GM12864 (cell line): ENCODE data around the gene GRK1.

Experiments used
- DNase-seq: peaks from one replicate; pipeline ENCODE4 v3.0.0-alpha.2; 2011; ENCODE audit warnings: low read depth
- H3K4me3 ChIP-seq: 2 replicates; pipeline ENCODE4 v1.5.1; 2011; ENCODE audit warnings: mild to moderate bottlenecking, low read depth, low read length, control low read depth
- TF ChIP-seq, protein P1 (sequence below): IDR thresholded peaks from 2 replicates; pipeline ENCODE4 v1.5.1; 2011; ENCODE audit warnings: low read depth, mild to moderate bottlenecking, moderate library complexity, low read length, control low read depth, inconsistent platforms; ENCODE audit errors: missing control alignments

GRK1 gene

DNA sequence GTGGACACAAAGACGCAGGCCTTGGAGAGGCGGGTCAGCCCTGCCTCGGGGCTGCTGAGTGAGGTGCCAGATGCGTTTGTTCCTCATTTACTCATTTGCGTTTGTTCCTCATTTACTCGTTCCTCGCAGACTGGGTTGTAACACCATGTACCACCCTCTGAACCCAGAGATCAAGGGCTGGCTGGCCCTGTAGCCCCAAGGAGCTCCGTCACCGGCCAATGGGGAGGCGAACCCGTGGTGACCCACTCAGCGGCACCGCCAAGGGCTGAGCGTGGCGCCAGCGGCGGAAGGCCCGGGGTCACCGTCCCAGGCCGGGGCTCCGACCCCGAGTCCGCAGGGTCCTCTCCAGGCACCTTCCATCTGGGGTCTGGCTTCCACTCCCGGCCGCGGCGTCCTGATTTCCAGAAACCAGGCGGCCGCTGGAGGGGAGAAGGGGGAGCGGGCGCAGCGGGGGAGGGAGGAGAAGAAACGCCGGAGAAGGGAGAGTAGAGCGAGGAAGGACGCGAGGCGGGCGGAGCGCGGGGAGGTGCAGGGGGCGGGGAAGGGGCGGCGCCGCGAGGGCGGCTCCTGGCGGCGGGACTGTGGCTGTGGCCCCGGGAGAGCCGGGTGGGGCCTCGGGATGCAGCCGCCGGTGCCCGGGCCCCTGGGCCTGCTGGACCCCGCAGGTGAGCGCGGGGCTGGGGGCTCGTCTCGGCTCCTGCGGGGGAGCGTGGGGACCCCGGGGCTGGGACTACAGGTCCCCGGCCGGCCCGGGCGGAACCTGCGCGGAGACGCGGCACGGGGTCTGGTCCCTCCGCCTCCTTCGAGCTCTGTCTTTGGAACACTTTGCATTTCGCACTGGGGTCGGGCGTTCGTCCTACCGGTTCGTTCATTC, 91.9 kb downstream of the GRK1 start, which contains the start of gene TMEM255B:
TMEM255B (plus strand) TSS at position 576 of the 874 bp plus-strand sequence; CDS start at position 620, 44 bp downstream.
- TF ChIP-seq, protein P1, sequence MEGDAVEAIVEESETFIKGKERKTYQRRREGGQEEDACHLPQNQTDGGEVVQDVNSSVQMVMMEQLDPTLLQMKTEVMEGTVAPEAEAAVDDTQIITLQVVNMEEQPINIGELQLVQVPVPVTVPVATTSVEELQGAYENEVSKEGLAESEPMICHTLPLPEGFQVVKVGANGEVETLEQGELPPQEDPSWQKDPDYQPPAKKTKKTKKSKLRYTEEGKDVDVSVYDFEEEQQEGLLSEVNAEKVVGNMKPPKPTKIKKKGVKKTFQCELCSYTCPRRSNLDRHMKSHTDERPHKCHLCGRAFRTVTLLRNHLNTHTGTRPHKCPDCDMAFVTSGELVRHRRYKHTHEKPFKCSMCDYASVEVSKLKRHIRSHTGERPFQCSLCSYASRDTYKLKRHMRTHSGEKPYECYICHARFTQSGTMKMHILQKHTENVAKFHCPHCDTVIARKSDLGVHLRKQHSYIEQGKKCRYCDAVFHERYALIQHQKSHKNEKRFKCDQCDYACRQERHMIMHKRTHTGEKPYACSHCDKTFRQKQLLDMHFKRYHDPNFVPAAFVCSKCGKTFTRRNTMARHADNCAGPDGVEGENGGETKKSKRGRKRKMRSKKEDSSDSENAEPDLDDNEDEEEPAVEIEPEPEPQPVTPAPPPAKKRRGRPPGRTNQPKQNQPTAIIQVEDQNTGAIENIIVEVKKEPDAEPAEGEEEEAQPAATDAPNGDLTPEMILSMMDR: peak; percentile 14
- DNase-seq: no peak
- peak within 1 kb of the TSS; percentile 60 for H3K4me3 ChIP-seq

DNA sequence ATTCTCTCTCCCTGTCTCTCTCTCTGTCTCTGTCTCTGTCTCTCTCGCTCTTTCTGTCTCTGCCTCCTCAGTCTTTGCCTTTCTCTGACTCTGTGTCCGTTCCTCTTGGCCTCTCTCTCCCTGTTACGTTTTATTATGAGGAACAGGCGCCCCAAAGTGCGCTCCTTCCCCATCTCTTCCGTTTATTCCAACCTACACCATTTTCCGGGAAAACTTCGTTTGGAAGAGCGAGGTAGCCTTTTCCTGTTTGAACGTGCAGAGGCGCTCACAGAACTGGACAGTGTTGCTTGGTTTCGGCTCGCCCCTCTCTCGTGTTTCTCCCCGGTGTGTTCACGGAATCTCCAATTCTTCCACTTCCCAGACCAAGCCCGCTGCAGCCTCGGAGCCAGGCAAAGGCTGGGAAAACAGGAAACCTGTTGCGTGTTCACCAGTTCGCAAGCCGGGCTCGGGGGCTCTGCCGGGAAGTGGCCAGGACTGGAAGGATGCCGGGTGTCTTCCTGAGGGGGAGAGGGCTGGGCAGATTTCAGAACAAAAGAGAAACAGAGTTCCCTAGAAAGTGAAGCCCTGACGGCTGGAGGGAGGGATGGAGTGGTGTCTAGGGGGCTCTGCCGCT, 92.6 kb downstream of the GRK1 start:
- peak overlapping the region; percentile 60 for H3K4me3 ChIP-seq
- no peak for DNase-seq
- TF ChIP-seq, protein P1: no peak

DNA sequence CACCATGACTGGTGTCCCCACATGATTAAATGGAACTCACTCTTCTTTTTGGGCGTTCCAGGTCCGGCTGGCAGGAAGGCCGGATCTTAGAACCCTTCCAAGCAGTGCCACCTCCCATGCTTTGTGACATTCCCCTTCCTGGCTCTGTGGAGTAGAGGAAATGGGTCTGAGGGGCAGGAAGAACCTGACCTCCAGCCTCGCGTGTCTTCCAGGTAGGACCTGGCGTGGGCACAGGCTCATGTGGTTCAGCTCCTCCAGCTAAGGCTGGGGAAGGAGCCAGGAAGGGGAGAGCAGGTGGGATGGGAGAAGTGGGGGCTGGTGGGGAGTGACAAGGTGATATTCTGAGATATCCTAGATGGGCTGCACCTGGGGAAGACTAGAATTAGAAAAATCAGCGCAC, 94.1 kb downstream of the GRK1 start:
- no peak for DNase-seq
- TF ChIP-seq, protein P1: no peak
- no peak overlapping the region for H3K4me3 ChIP-seq

DNA sequence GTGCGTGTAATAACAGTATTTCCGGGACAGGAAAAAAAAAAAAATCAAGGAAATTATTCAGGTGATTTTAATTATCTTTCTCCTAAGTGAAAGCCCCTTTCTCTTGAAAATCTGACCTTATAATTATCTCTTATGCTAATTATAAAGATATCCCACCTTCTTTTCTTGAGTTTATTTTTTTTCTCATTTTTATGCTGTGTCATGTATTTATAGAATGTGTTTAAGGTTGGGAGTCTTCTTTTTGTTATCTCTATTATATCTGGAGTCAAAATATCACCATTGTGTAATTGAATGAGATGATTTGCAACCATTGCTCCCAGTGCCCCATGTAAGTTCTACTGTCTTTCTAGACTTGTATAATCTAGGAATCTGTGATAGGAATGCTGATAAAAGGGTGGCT, 95.1 kb downstream of the GRK1 start:
- TF ChIP-seq, protein P1: no peak
- DNase-seq: no peak
- no peak overlapping the region for H3K4me3 ChIP-seq

DNA sequence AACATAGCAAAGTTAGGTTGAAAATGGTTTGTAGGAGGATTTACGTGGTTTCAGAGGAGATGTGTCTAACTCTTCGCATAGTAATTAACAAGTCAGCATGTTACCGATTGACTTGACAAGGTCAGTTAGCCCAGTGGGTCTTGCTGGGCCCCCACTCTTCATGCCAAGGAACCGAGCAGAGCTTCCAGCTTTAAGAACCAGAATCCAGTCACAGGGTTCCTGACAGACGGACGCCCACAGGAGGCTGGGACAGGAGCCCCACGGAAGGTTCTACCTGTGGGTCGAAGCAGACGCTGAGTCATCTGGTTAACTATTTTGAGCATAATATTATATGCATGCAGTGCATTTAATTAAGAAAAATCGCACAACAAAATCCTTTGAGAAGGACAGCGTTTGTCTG, 95.5 kb downstream of the GRK1 start:
- no peak overlapping the region for H3K4me3 ChIP-seq
- TF ChIP-seq, protein P1: no peak
- DNase-seq: no peak

DNA sequence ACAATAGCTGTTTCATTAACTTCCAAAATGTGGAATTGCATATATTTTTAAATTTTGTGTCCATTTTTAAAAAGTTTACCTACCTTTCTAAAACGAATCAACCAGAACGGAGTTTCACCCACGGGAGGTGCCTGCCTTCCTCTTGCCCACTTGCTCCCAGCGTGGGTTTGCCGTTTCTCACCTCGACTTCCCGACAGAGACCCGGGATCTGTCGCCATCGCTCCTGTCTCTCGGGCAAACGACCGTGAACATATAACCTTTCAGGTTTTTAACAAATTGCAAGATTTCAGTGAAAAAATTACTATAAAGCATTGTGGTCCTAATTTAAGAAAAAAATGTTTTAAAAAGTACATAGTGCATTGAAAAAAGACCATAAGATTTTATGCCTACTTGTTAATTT, 96.2 kb downstream of the GRK1 start:
- DNase-seq: no peak
- TF ChIP-seq, protein P1: no peak
- no peak overlapping the region for H3K4me3 ChIP-seq
